Gastroesophageal sphincter (tissue), 3 donors: Measurements from ENCODE around the gene UBL3.

ENCODE experiments used
- CTCF ChIP-seq, 4 experiments: fragments of 200-600 bp in 2 of 4; fragments of 450-650 bp in 2 of 4; sonication (generic) in 1 of 4; IDR thresholded peaks; one replicate each; pipeline ENCODE4 v1.5.1; 2017 to 2019; ENCODE audit warnings: antibody characterized with exemption in 4 of 4, mild to moderate bottlenecking in 2 of 4, moderate library complexity in 2 of 4
- POLR2A ChIP-seq, 2 donors: fragments of 450-650 bp; IDR thresholded peaks; one replicate each; pipeline ENCODE4 v1.6.1; 2017; ENCODE audit warnings: antibody characterized with exemption in 2 of 2, mild to moderate bottlenecking in 2 of 2, moderate library complexity in 1 of 2
- POLR2AphosphoS5 ChIP-seq: sonication (generic); formaldehyde crosslinking; IDR thresholded peaks from one replicate; pipeline ENCODE4 v1.6.1; 2017; ENCODE audit warnings: antibody characterized with exemption

GRCh38 chr13:29782798-29783197 lies 67.6 kb downstream of the UBL3 start:
- TF ChIP-seq CTCF (IDR thresholded peaks at IDR 0.05) (no peak), POLR2A (IDR thresholded peaks at IDR 0.05) (no peak), POLR2AphosphoS5 (no peak)
